Body of pancreas (tissue), 4 donors: ENCODE measurements around the gene YWHAQ. TPM values are rescaled to one million over a fixed set of nuclear protein-coding genes. Genes with fewer than 3 reads are reported as not detected.

Experiments used
- ATAC-seq: fragments of 150-250 bp; one replicate; pipeline ENCODE4 v1.9.1; 2016
- DNase-seq, 4 donors: peaks; one replicate each; pipeline ENCODE4 v3.0.0-alpha.2; 2019
- H3K27ac ChIP-seq, 4 donors: fragments of 200-600 bp; sonication (generic); 1 replicate in 3 of 4; 2 replicates in 1 of 4; pipeline versions ENCODE4 v1.5.1 to v1.6.1; 2016 to 2019; ENCODE audit warnings: mild to moderate bottlenecking in 1 of 4, mixed read lengths in 1 of 4, moderate library complexity in 1 of 4
- H3K27me3 ChIP-seq, 2 donors: fragments of 200-600 bp; sonication (generic); one replicate each; pipeline ENCODE4 v1.6.0; 2016; ENCODE audit warnings: mild to moderate bottlenecking in 1 of 2
- H3K36me3 ChIP-seq, 2 donors: fragments of 200-600 bp; sonication (generic); replicated peaks in 1 of 2; 2 replicates each; pipeline ENCODE4 v1.5.1; 2016; ENCODE audit warnings: low read depth in 2 of 2; ENCODE audit not compliant: insufficient read depth in 1 of 2
- H3K4me1 ChIP-seq: fragments of 200-600 bp; sonication (generic); one replicate; pipeline ENCODE4 v1.6.0; 2016
- H3K4me3 ChIP-seq, 2 donors: fragments of 200-600 bp; sonication (generic); 1 replicate in 1 of 2; 2 replicates in 1 of 2; pipeline ENCODE4 v1.5.1; 2016 to 2019
- H3K9me3 ChIP-seq, 3 donors: fragments of 200-600 bp; sonication (generic); 1 replicate in 2 of 3; 2 replicates in 1 of 3; pipeline ENCODE4 v1.5.1; 2016
- POLR2A ChIP-seq, 3 donors: fragments of 450-650 bp; IDR thresholded peaks; one replicate each; pipeline ENCODE4 v1.6.1; 2016; ENCODE audit warnings: antibody characterized with exemption in 3 of 3, mild to moderate bottlenecking in 2 of 3
- WGBS, 2 donors: methylation state at CpG; one replicate each; pipeline ENCODE4 v1.1.5; 2017; 5-methylcytosine and 5-hydroxymethylcytosine counted together
- intact Hi-C: fragments of 100-400 bp; cut with DNase I; formaldehyde crosslinking; loops from one replicate; pipeline ENCODE4 v1.15.1; 2023
- total RNA-seq, 2 donors: library from RNA; depleted of rRNA; stranded (reverse); fragments of >200 nt; gene quantifications; one replicate each; pipeline ENCODE4 v1.1.0, GENCODE V29; 2016
- TF ChIP-seq, protein P1 (sequence below), 7 experiments: fragments of 450-650 bp in 4 of 7; fragments of 200-600 bp in 3 of 7; sonication (generic) in 3 of 7; IDR thresholded peaks; one replicate each; pipeline ENCODE4 v1.5.1; 2016 to 2019; ENCODE audit warnings: antibody characterized with exemption in 7 of 7

YWHAQ gene
- total RNA-seq, 2 donors from 2014 or later: 69.2 to 132 TPM

DNA sequence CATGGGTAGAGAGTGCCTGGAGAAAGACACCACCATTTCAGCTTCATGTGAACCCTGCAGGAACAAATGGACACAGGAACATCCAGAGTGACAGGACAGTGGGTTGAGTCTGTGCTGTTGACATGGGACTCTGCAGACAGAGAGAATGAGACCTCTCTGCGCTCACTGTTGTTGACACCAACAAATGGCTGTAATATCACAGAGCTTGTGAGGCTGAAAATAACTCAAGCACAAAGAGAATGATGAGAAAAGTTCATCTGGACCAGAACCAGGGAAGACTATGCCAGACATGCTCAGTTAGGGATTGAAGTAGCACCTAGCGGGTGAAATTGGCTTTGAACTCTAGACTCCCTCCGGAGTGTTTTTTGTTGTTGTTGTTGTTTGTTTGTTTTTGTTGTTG is 37.0 kb upstream of the YWHAQ start:
- H3K36me3 ChIP-seq: no peaks in the 10 kb centered on the region
- H3K27ac ChIP-seq: no peak overlapping the region
- H3K4me3 ChIP-seq: no peak overlapping the region
- DNase-seq (no peak), ATAC-seq (no peak)
- no peak for TF ChIP-seq POLR2A (IDR thresholded peaks at IDR 0.05)
- TF ChIP-seq, protein P1, sequence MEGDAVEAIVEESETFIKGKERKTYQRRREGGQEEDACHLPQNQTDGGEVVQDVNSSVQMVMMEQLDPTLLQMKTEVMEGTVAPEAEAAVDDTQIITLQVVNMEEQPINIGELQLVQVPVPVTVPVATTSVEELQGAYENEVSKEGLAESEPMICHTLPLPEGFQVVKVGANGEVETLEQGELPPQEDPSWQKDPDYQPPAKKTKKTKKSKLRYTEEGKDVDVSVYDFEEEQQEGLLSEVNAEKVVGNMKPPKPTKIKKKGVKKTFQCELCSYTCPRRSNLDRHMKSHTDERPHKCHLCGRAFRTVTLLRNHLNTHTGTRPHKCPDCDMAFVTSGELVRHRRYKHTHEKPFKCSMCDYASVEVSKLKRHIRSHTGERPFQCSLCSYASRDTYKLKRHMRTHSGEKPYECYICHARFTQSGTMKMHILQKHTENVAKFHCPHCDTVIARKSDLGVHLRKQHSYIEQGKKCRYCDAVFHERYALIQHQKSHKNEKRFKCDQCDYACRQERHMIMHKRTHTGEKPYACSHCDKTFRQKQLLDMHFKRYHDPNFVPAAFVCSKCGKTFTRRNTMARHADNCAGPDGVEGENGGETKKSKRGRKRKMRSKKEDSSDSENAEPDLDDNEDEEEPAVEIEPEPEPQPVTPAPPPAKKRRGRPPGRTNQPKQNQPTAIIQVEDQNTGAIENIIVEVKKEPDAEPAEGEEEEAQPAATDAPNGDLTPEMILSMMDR (IDR thresholded peaks at IDR 0.05): no peak
- 90 to 97% methylated on average over 3 of the region's 3 CpGs for WGBS, 2 donors
- no peaks in the 10 kb centered on the region for H3K9me3 ChIP-seq
- intact Hi-C loops: no loop called here
- no peaks in the 10 kb centered on the region for H3K27me3 ChIP-seq
- H3K4me1 ChIP-seq: peaks cover 9% of the 10 kb centered on the region

DNA sequence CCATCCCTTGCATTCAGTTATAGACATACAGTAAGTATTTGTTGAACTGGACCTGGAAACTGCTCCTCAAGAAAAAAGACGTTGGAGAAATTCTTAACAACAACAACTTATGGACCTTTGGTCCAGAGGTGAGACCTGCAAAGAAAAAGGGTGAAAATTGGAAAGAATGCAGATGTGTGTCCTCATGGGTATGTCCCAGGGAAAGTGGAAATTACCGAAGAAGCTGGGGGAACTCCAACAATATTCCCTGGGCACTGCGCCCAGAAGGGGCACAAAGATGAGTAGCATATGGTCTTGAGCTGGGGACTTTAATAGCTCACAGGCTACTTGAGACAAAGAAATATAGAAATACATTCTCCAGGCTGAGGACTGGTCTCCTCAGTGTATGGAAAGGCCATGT is 35.5 kb upstream of the YWHAQ start:
- H3K27ac ChIP-seq: no peak overlapping the region
- ATAC-seq (no peak), DNase-seq (no peak)
- peaks cover 9% of the 10 kb centered on the region for H3K4me1 ChIP-seq
- no peak overlapping the region for H3K4me3 ChIP-seq
- H3K36me3 ChIP-seq: no peaks in the 10 kb centered on the region
- no peaks in the 10 kb centered on the region for H3K9me3 ChIP-seq
- WGBS, 2 donors: 62 to 69% methylated on average over 3 of the region's 3 CpGs
- no peak for TF ChIP-seq POLR2A (IDR thresholded peaks at IDR 0.05)
- TF ChIP-seq, protein P1 (IDR thresholded peaks at IDR 0.05): no peak
- H3K27me3 ChIP-seq: no peaks in the 10 kb centered on the region
- intact Hi-C loops: no loop called here

DNA sequence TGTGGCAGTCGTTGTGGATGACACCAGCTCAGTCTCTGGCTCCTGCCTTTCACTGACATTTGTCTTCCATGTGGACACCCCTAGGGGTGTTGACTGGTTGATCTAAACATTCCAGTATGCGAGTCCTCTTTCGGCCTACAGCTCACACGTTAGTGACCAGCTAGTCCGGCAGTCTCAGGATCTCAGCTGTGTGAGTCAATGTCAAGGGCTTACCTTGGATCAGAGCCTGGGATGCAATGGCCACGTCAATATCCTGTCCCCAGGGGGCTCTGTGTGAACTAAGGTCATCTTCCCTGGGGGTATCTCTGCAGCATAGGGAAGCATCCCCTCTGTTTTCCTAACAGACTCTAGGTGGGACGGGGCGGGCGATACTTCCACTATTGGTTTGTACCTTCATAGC is 35.1 kb upstream of the YWHAQ start:
- no peaks in the 10 kb centered on the region for H3K27me3 ChIP-seq
- 76 to 82% methylated on average over 8 to 9 of the region's 9 CpGs for WGBS, 2 donors
- TF ChIP-seq, protein P1 (IDR thresholded peaks at IDR 0.05): no peak
- TF ChIP-seq POLR2A (IDR thresholded peaks at IDR 0.05): no peak

DNA sequence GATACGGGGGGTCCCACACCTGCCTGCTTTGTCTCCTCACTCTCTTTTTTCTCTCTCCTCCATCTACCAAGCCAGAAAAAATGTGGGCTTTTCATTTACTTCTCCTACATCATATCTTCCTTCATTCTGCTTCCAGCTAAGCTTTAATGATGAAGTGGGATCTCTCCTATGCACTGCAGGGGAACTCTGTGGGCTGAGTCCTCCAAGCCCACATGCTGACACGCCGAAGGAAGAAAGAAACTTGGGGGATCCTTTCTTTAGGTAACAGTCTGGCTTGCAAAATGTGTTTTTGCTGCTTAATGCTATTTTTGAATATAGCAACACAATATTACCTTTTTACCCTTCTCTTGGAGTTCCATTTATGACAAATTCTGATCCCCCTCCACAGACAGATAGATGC is 33.6 kb upstream of the YWHAQ start:
- TF ChIP-seq POLR2A (IDR thresholded peaks at IDR 0.05): no peak
- TF ChIP-seq, protein P1 (IDR thresholded peaks at IDR 0.05): no peak
- H3K4me3 ChIP-seq: no peak overlapping the region
- H3K27me3 ChIP-seq: no peaks in the 10 kb centered on the region
- DNase-seq (no peak), ATAC-seq (no peak)
- H3K9me3 ChIP-seq: no peaks in the 10 kb centered on the region
- intact Hi-C loops: no loop called here
- H3K4me1 ChIP-seq: peaks cover 9% of the 10 kb centered on the region
- WGBS, 2 donors: 84 to 94% methylated on average over 3 of the region's 3 CpGs
- H3K36me3 ChIP-seq: no peaks in the 10 kb centered on the region
- no peak overlapping the region for H3K27ac ChIP-seq

More for the DNA sequence above, 35.1 kb upstream of the YWHAQ start:
- no peak overlapping the region for H3K4me3 ChIP-seq
- H3K27ac ChIP-seq: no peak overlapping the region
- intact Hi-C loops: no loop called here
- H3K36me3 ChIP-seq: no peaks in the 10 kb centered on the region
- DNase-seq: no peak
- no peak for ATAC-seq
- H3K4me1 ChIP-seq: peaks cover 9% of the 10 kb centered on the region
- no peaks in the 10 kb centered on the region for H3K9me3 ChIP-seq

DNA sequence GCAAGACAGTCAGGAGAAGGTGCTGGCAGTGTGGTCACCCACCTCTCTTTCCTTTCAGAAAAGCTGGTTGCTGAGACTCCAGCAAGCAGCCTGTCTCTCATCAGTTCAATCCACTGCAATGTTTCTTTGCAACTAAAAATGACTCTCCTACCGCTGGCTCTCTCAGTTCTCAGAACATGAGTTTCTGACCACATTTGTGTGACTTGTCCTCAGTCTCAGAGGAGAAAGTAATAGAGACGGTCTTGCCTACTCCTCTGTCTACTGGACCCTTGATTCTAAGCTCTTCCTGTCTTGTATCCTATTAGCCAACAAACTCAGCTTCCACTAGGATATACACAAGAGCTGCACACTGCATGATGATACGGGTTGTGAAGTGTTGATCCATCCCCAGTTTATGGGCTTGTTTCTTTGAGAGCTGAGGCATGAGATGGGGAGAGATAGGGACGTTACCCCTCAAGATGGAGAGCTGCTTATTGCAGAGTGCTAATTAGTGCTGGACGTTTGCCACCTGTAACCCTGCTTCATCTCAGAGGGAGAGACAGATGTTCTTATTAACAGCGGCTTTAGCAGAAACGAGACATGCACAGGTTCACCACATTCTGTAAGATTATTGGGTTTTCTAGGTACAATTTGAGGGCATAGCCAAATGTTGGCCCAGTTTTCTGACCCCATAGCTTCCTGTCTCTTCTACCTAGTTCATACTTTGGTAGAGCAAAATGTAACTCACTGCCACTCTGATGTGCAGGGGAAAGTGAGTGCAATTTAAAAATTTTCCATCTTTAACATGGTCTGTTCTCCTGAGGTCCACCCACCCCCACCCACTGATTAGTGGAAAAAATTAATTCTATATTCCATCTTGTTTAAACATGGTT is 32.4 kb upstream of the YWHAQ start:
- H3K4me3 ChIP-seq: no peak overlapping the region
- no peak overlapping the region for H3K27ac ChIP-seq
- TF ChIP-seq, protein P1 (IDR thresholded peaks at IDR 0.05): no peak
- TF ChIP-seq POLR2A (IDR thresholded peaks at IDR 0.05): no peak
- 60 to 74% methylated on average over 7 of the region's 7 CpGs for WGBS, 2 donors
- intact Hi-C loops: no loop called here
- no peaks in the 10 kb centered on the region for H3K27me3 ChIP-seq
- ATAC-seq: no peak
- H3K36me3 ChIP-seq: no peaks in the 10 kb centered on the region
- H3K4me1 ChIP-seq: no peaks in the 10 kb centered on the region
- DNase-seq: no peak
- no peaks in the 10 kb centered on the region for H3K9me3 ChIP-seq
